ENCODE measurements around the gene PCDH15.

The PCDH15 gene

GRCh38 chr10:54702583-54703485, 98.2 kb downstream of the PCDH15 start:
- no peak for DNase-seq

GRCh38 chr10:54691331-54691730, 109.7 kb downstream of the PCDH15 start:
- no peak for DNase-seq

GRCh38 chr10:54682554-54682953, 118.5 kb downstream of the PCDH15 start:
- DNase-seq = no peak

GRCh38 chr10:54681136-54681535, 119.9 kb downstream of the PCDH15 start:
- no peak for DNase-seq

GRCh38 chr10:54667136-54667535, 133.9 kb downstream of the PCDH15 start:
- DNase-seq = peak; percentile 32

GRCh38 chr10:54666192-54666591, 134.8 kb downstream of the PCDH15 start:
- DNase-seq = no peak

- no peak for DNase-seq
Measured at GRCh38 chr10:54665095-54665494, 135.9 kb downstream of the PCDH15 start.

GRCh38 chr10:54660397-54660796, 140.6 kb downstream of the PCDH15 start:
- DNase-seq = no peak

- DNase-seq = no peak
Measured at GRCh38 chr10:54656643-54657042, 144.4 kb downstream of the PCDH15 start.

GRCh38 chr10:54653518-54653917, 147.5 kb downstream of the PCDH15 start:
- DNase-seq = no peak

GRCh38 chr10:54650547-54650946, 150.5 kb downstream of the PCDH15 start:
- DNase-seq = no peak

GRCh38 chr10:54622017-54622416, 179.0 kb downstream of the PCDH15 start:
- DNase-seq = no peak

- DNase-seq = no peak
Measured at GRCh38 chr10:54620352-54620751, 180.7 kb downstream of the PCDH15 start.

GRCh38 chr10:54614072-54614471, 187.0 kb downstream of the PCDH15 start:
- no peak for DNase-seq

- no peak for DNase-seq
Measured at GRCh38 chr10:54613162-54613561, 187.9 kb downstream of the PCDH15 start.

- DNase-seq = no peak
Measured at GRCh38 chr10:54609423-54609822, 191.6 kb downstream of the PCDH15 start.

- no peak for DNase-seq
Measured at GRCh38 chr10:54607983-54608382, 193.0 kb downstream of the PCDH15 start.

GRCh38 chr10:54594289-54594688, 206.7 kb downstream of the PCDH15 start:
- DNase-seq = no peak

- no peak for DNase-seq
Measured at GRCh38 chr10:54587971-54588370, 213.1 kb downstream of the PCDH15 start.

- DNase-seq = peak; percentile 58
Measured at GRCh38 chr10:54585572-54585971, 215.5 kb downstream of the PCDH15 start.

GRCh38 chr10:54577682-54578081, 223.3 kb downstream of the PCDH15 start:
- no peak for DNase-seq

- no peak for DNase-seq
Measured at GRCh38 chr10:54576541-54576940, 224.5 kb downstream of the PCDH15 start.

GRCh38 chr10:54559498-54559897, 241.5 kb downstream of the PCDH15 start:
- no peak for DNase-seq

- DNase-seq = no peak
Measured at GRCh38 chr10:54554028-54554427, 247.0 kb downstream of the PCDH15 start.

- DNase-seq = no peak
Measured at GRCh38 chr10:54550016-54550415, 251.0 kb downstream of the PCDH15 start.
